BE2C (cell line): ENCODE data around the gene IL23R.

Experiments
- DNase-seq: peaks from one replicate; pipeline ENCODE4 v3.0.0-alpha.2; 2020
- H3K27me3 ChIP-seq: fragments of 250-450 bp; sonication (Bioruptor Pico); 2 replicates; pipeline ENCODE4 v1.5.1; 2020; ENCODE audit warnings: mild to moderate bottlenecking
- H3K36me3 ChIP-seq: fragments of 250-450 bp; sonication (Bioruptor Pico); 2 replicates; pipeline ENCODE4 v1.5.1; 2020; ENCODE audit warnings: mild to moderate bottlenecking
- H3K4me1 ChIP-seq: fragments of 250-450 bp; sonication (Bioruptor Pico); 2 replicates; pipeline ENCODE4 v1.5.1; 2020
- H3K4me3 ChIP-seq: 2 replicates; pipeline ENCODE4 v1.5.1; 2011; ENCODE audit warnings: low read depth, low read length
- H3K9me3 ChIP-seq: fragments of 250-450 bp; sonication (Bioruptor Pico); 2 replicates; pipeline ENCODE4 v1.5.1; 2020
- CTCF ChIP-seq: IDR thresholded peaks from 2 replicates; pipeline ENCODE4 v1.5.1; 2012; ENCODE audit warnings: mild to moderate bottlenecking, low read depth, low read length

Gene IL23R

GRCh38 chr1:67126974-67127373 lies 39.3 kb upstream of the IL23R start:
- no peak overlapping the region for H3K4me3 ChIP-seq
- H3K4me1 ChIP-seq: no peaks in the 10 kb centered on the region
- TF ChIP-seq CTCF: no peak
- DNase-seq: no peak
- no peaks in the 10 kb centered on the region for H3K27me3 ChIP-seq
- H3K9me3 ChIP-seq: no peaks in the 10 kb centered on the region
- no peaks in the 10 kb centered on the region for H3K36me3 ChIP-seq

- Histone ChIP-seq H3K4me1 (no peaks in the 10 kb centered on the region), H3K36me3 (no peaks in the 10 kb centered on the region), H3K27me3 (no peaks in the 10 kb centered on the region), H3K9me3 (no peaks in the 10 kb centered on the region), H3K4me3 (no peak overlapping the region)
- DNase-seq: no peak
- TF ChIP-seq CTCF: no peak
Observed at GRCh38 chr1:67130673-67131072, 35.6 kb upstream of the IL23R start.

- Histone ChIP-seq H3K4me3 (no peak overlapping the region), H3K9me3 (no peaks in the 10 kb centered on the region), H3K27me3 (no peaks in the 10 kb centered on the region), H3K4me1 (no peaks in the 10 kb centered on the region), H3K36me3 (no peaks in the 10 kb centered on the region)
- DNase-seq: no peak
- no peak for TF ChIP-seq CTCF
Observed at GRCh38 chr1:67133177-67133576, 33.1 kb upstream of the IL23R start.

GRCh38 chr1:67134695-67135094 lies 31.6 kb upstream of the IL23R start, which contains the start of gene C1orf141:
Gene C1orf141 (minus strand): TSS chr1:67134970. CDS start chr1:67127240, 7,730 bp downstream.
- no peak for DNase-seq
- Histone ChIP-seq H3K36me3 (no peaks in the 10 kb centered on the region), H3K4me1 (no peaks in the 10 kb centered on the region), H3K9me3 (no peaks in the 10 kb centered on the region), H3K27me3 (no peaks in the 10 kb centered on the region), H3K4me3 (no peak within 1 kb of the TSS)
- TF ChIP-seq CTCF: no peak

GRCh38 chr1:67135354-67135753 lies 30.9 kb upstream of the IL23R start:
- no peak for TF ChIP-seq CTCF
- Histone ChIP-seq H3K9me3 (no peaks in the 10 kb centered on the region), H3K4me1 (no peaks in the 10 kb centered on the region), H3K36me3 (no peaks in the 10 kb centered on the region), H3K4me3 (no peak overlapping the region), H3K27me3 (no peaks in the 10 kb centered on the region)
- no peak for DNase-seq

GRCh38 chr1:67137307-67137753 lies 28.9 kb upstream of the IL23R start:
- no peaks in the 10 kb centered on the region for H3K4me1 ChIP-seq
- no peaks in the 10 kb centered on the region for H3K27me3 ChIP-seq
- no peak for DNase-seq
- no peaks in the 10 kb centered on the region for H3K36me3 ChIP-seq
- no peak for TF ChIP-seq CTCF
- H3K4me3 ChIP-seq: no peak overlapping the region
- H3K9me3 ChIP-seq: no peaks in the 10 kb centered on the region
